AG08395 (cell line): ENCODE measurements around the gene ZNF428.
"Not testable (repeated sequence)": the region's sequence is repeated elsewhere in the genome, so short reads cannot be mapped to it uniquely, and the experiment has no call there.

Source experiments
- DNase-seq: peaks from one replicate; pipeline ENCODE4 v3.0.0; 2012; ENCODE audit warnings: mixed read lengths, low spot score

The ZNF428 gene

GRCh38 chr19:43616954-43617353, 2.5 kb downstream of the ZNF428 start:
- no peak for DNase-seq

- no peak for DNase-seq
Measured at GRCh38 chr19:43616306-43616705, 3.1 kb downstream of the ZNF428 start.

DNA sequence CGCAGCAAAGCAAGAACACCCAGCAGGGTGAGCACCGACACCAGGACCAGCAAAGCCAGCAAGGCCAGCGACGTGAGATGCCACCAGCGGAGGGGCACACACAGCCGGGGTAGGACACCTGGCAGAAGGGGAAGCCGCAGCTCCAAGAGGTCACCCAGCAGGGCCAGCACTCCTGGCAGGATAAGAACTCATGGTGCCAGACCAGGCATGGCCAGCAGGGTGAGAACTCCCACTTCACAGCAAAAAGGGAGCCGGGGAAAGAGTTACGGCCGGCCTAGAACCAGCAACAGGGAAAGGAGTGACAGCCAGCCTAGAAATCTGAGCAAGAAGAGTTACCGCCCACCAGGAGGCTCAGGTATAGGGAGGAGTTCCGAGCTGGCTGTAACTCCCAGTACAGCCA, 7.1 kb downstream of the ZNF428 start:
- no peak for DNase-seq

- DNase-seq = no peak
Measured at GRCh38 chr19:43611788-43612187, 7.6 kb downstream of the ZNF428 start, which contains the start of gene SRRM5. Gene SRRM5, plus strand, starts transcription at chr19:43612088. Its CDS starts 34 bp downstream, at chr19:43612122.

GRCh38 chr19:43610493-43610892, 8.9 kb downstream of the ZNF428 start:
- DNase-seq = no peak

DNA sequence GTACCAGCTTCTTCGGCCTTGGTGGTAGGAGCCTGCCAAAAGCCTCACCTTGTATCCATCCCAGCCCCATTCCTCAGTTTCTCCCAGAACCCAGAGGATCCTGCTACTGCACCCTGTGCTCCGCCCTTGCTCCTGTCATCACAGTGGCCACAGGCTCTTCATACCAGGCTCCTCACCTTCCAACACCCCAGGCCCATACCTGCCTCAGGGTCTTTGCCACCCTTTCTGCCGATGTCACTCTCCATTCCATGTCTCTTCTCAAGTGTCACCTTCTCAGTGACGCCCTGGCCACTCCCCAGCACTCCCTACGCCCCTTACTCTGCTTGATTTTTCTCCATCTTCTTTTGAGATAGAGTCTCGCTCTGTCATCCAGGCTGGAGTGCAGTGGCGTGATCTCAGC, 9.6 kb downstream of the ZNF428 start:
- no peak for DNase-seq

GRCh38 chr19:43607238-43608205, 11.9 kb downstream of the ZNF428 start:
- no peak for DNase-seq

- no peak for DNase-seq
Measured at GRCh38 chr19:43606569-43607229, 12.7 kb downstream of the ZNF428 start.

- DNase-seq = no peak
Measured at GRCh38 chr19:43605875-43606568, 13.4 kb downstream of the ZNF428 start.

GRCh38 chr19:43600326-43600725, 19.1 kb downstream of the ZNF428 start:
- DNase-seq = not testable (repeated sequence)

GRCh38 chr19:43599635-43600295, 19.7 kb downstream of the ZNF428 start:
- DNase-seq = no peak

DNA sequence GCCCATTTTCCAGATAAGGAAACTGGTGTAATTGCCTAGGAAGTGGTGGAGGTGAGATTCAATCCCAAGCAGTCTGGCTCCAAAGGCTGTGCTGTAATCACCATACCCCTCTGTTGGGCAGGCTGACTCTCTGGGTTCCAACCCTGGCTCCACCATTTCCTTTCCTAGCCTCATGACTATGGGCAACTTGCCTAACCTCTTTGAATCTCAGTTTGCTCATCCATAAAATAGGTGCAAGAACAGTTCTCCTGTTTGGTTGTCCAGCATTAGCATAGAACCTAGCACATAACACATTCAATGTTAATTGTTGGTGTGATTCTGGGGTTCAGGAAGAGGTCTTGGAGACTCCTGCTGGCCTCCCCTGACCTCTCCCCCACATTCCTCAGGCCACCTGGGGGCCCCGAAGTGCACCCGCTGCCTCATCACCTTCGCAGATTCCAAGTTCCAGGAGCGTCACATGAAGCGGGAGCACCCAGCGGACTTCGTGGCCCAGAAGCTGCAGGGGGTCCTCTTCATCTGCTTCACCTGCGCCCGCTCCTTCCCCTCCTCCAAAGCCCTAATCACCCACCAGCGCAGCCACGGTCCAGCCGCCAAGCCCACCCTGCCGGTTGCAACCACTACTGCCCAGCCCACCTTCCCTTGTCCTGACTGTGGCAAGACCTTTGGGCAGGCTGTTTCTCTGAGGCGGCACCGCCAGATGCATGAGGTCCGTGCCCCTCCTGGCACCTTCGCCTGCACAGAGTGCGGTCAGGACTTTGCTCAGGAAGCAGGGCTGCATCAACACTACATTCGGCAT, 20.8 kb downstream of the ZNF428 start:
- no peak for DNase-seq

GRCh38 chr19:43597876-43598275, 21.6 kb downstream of the ZNF428 start:
- no peak for DNase-seq

DNA sequence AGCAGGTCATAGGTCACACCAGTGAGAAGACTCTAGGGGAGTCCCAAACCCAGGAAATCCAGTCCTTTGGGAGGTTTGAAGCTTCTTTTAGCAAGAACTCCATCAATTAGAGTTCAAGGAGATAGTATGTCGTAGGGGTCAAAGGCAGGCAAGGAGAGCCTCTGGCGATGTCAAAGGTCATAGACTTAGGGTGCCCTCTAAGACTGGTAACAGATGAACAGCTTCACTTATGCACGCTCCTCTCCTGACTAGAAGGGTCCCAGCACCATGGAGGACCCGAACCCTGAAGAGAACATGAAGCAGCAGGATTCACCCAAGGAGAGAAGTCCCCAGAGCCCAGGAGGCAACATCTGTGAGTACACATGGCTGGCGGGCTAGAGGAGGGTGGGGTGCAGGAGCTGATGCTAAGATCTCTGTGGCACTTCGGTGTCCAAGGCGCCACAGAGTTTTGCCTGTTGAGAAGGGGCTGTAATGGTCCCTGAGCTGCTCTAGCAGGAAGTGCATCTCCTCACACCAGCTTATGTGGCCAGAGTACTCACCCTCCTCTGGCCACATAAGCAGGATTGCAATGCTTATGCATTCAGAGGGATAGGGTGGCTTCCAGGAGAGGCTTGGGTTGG, 22.5 kb downstream of the ZNF428 start:
- no peak for DNase-seq

DNA sequence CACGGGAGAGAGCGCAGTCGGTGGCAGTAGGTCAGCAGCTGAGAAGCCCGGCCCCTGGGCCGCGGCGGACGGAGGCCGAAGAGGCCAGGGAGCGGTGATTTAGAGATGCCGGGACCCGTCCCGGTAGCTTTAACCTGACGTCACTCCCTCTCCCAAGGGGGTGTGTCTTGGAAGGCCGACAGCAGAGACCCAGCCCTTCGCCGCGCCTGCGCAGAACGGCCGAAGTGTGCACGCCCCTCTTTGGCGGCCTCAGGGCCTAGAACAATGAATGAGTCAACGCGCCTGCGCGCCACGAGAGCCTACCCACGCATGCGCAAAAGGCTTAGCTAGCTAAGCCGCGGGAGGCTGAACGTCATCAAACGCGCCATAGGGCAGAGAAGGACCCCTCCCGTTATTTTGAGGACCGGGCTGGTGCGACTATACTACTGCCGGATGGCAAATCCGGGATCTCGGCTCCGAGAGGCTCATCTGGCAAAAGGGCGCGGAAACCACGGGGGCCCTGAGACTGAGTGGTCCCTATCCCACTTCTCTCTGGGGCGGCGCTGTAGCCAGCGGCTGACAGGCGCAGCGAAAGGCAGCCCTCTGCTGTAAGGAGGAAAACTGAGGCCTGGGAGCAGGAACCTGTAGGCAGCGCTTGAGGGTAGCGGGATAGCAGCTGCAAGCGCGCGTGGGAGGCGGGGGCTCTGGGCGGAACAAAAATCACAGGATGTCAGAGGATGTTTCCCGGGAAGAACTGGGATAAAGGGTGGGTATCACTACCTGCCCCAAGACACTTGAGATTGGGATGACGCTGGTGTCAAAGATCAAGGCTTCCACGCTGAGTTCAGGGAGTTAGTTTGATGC, 23.2 kb downstream of the ZNF428 start, which contains the start of the genes IRGQ and ZNF576:
Gene IRGQ (minus strand): TSS at position 136 of the 843 bp plus-strand sequence. CDS start 796 bp downstream, outside the sequence.
Gene ZNF576 (plus strand): TSS at position 597 of the 843 bp plus-strand sequence. CDS start 514 bp downstream, outside the sequence.
- peak; percentile 100 for DNase-seq

GRCh38 chr19:43595605-43595998, 23.8 kb downstream of the ZNF428 start:
- DNase-seq = no peak

GRCh38 chr19:43594710-43595604, 24.5 kb downstream of the ZNF428 start:
- DNase-seq = peak; percentile 36

GRCh38 chr19:43594081-43594697, 25.2 kb downstream of the ZNF428 start:
- no peak for DNase-seq
